Transverse colon (tissue), 4 donors: ENCODE data around the gene TGM1. TPM values are rescaled to one million over a fixed set of nuclear protein-coding genes. Genes with fewer than 3 reads are reported as not detected.
A peak's percentile ranks its signal among the peaks of the same experiment; 100 is the strongest.

Experiments
- DNase-seq: peaks from one replicate; pipeline ENCODE4 v3.0.0-alpha.2; 2019
- H3K27ac ChIP-seq, 4 donors: fragments of 200-600 bp; sonication (generic); 2 replicates each; pipeline ENCODE4 v1.5.1; 2016 to 2018; ENCODE audit warnings: inconsistent platforms in 4 of 4
- H3K27me3 ChIP-seq: fragments of 200-600 bp; sonication (generic); 2 replicates; pipeline ENCODE4 v1.5.1; 2017; ENCODE audit warnings: inconsistent platforms
- H3K36me3 ChIP-seq, 4 donors: fragments of 200-600 bp; sonication (generic); 2 replicates each; pipeline ENCODE4 v1.5.1; 2017 to 2019; ENCODE audit warnings: inconsistent platforms in 4 of 4
- H3K4me1 ChIP-seq, 4 donors: fragments of 200-600 bp; sonication (generic); 2 replicates each; pipeline ENCODE4 v1.5.1; 2017 to 2020; ENCODE audit warnings: inconsistent platforms in 4 of 4
- H3K4me3 ChIP-seq, 4 donors: fragments of 200-600 bp; sonication (generic); 1 replicate in 1 of 4; 2 replicates in 3 of 4; pipeline versions ENCODE4 v1.5.1 to v1.6.1; 2017 to 2019; ENCODE audit warnings: inconsistent platforms in 4 of 4
- H3K9me3 ChIP-seq, 2 donors: fragments of 200-600 bp; sonication (generic); 2 replicates each; pipeline ENCODE4 v1.5.1; 2017 to 2019; ENCODE audit warnings: inconsistent platforms in 2 of 2
- EP300 ChIP-seq: sonication (generic); formaldehyde crosslinking; IDR thresholded peaks from one replicate; pipeline ENCODE4 v1.6.1; 2017; ENCODE audit warnings: antibody characterized with exemption, low read depth
- POLR2A ChIP-seq: fragments of 450-650 bp; IDR thresholded peaks from one replicate; pipeline ENCODE4 v1.6.1; 2016; ENCODE audit warnings: antibody characterized with exemption, mild to moderate bottlenecking, moderate library complexity
- POLR2AphosphoS5 ChIP-seq, 3 donors: sonication (generic); formaldehyde crosslinking; IDR thresholded peaks; one replicate each; pipeline ENCODE4 v1.6.1; 2016; ENCODE audit warnings: antibody characterized with exemption in 3 of 3
- WGBS, 2 donors: methylation state at CpG; one replicate each; pipeline ENCODE4 v1.1.5; 2018; ENCODE audit warnings: low coverage in 1 of 2; 5-methylcytosine and 5-hydroxymethylcytosine counted together
- in situ Hi-C, 4 donors: fragments of 200-750 bp; cut with MboI; loops; one replicate each; pipeline versions ENCODE4 v1.15.0 to v1.15.1; 2017; ENCODE audit warnings: low sequenced_read_pairs in 3 of 4, low pct_ligation_motif_present in 1 of 4, low pct_unique_long_range_greater_than_20kb in 1 of 4
- intact Hi-C: fragments of 100-400 bp; cut with DNase I; formaldehyde crosslinking; loops from one replicate; pipeline ENCODE4 v1.15.1; 2023; ENCODE audit warnings: low total_unique reads
- total RNA-seq, 4 donors: library from RNA; depleted of rRNA; stranded (reverse); fragments of >200 nt; gene quantifications; one replicate each; pipeline ENCODE4 v1.1.0, GENCODE V29; 2016
- TF ChIP-seq, protein P1 (sequence below), 5 experiments: fragments of 200-600 bp in 3 of 5; fragments of 450-650 bp in 2 of 5; sonication (generic) in 3 of 5; IDR thresholded peaks; 1 replicate in 2 of 5; 2 replicates in 3 of 5; pipeline ENCODE4 v1.5.1; 2016 to 2017; ENCODE audit warnings: antibody characterized with exemption in 5 of 5, inconsistent platforms in 3 of 5, mild to moderate bottlenecking in 2 of 5, moderate library complexity in 1 of 5

Gene TGM1
- total RNA-seq, 4 donors from 2014 or later: 1.4 to 96.5 (median 2.2) TPM; not detected in 1

GRCh38 chr14:24232645-24233537 is 30.1 kb downstream of the TGM1 start, which contains the start of gene GMPR2:
Gene GMPR2 (plus strand): TSS chr14:24232929. CDS start chr14:24233254, 325 bp downstream.
- in situ Hi-C loops (loop anchor here in 3 of 4 donors (25.0 kb wide), 1 partner anchor 204 kb away; the partner anchor contains the start of genes CBLN3 (in 3 of the 3), KHNYN (in 3 of the 3) and SDR39U1 (in 3 of the 3)), intact Hi-C loops (loop anchor here (5.0 kb wide), 1 partner anchor 209 kb away; the partner anchor contains the start of gene SDR39U1)
- Histone ChIP-seq H3K27me3 (no peaks in the 10 kb centered on the region), H3K4me1 (peaks cover 16 to 29% (median 23%) of the 10 kb centered on the region in 4 donors), H3K27ac (peak within 1 kb of the TSS; percentile 86 to 96 (median 92)), H3K4me3 (peak within 1 kb of the TSS; percentile 55 to 87 (median 74)), H3K9me3 (no peaks in the 10 kb centered on the region), H3K36me3 (peaks cover 0 to 12% (median 6%) of the 10 kb centered on the region in 4 donors)
- whole genome bisulfite sequencing, 2 donors: 5 to 71% methylated on average over 1 to 38 of the region's 38 CpGs
- TF ChIP-seq POLR2A (peak; percentile 22), POLR2AphosphoS5 (IDR thresholded peaks at IDR 0.05) (peak in 2 of 3 donors; percentile 61 to 62), EP300 (no peak)
- TF ChIP-seq, protein P1, sequence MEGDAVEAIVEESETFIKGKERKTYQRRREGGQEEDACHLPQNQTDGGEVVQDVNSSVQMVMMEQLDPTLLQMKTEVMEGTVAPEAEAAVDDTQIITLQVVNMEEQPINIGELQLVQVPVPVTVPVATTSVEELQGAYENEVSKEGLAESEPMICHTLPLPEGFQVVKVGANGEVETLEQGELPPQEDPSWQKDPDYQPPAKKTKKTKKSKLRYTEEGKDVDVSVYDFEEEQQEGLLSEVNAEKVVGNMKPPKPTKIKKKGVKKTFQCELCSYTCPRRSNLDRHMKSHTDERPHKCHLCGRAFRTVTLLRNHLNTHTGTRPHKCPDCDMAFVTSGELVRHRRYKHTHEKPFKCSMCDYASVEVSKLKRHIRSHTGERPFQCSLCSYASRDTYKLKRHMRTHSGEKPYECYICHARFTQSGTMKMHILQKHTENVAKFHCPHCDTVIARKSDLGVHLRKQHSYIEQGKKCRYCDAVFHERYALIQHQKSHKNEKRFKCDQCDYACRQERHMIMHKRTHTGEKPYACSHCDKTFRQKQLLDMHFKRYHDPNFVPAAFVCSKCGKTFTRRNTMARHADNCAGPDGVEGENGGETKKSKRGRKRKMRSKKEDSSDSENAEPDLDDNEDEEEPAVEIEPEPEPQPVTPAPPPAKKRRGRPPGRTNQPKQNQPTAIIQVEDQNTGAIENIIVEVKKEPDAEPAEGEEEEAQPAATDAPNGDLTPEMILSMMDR (IDR thresholded peaks at IDR 0.05): no peak
- DNase-seq: no peak

DNA sequence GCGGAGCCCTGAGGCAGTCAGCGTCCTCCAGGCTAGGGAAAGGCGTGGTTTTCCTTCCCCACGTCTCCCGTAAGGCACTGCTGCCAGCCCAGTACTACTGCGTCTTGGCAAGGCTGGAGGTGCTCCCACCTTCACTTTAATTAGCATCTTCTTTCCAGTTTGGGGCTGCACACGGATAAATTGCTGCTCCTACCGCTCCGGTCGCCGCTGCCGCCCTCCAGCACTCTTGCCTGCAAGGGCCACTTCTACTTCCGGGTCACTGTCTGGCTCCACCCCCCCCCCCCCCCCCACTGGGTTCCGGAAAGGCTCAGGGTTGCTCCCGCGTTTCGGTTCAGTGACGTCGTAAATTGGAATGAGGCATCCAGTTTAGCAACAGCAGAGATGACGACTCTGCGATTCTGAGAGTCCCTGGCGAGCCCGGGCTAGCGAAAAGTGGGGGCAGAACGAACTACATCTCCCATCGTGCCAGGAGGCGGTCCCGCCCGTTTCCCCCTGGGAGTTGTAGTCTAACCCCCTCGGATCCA is 30.8 kb downstream of the TGM1 start, which contains the start of gene NEDD8:
Gene NEDD8, minus strand, starts transcription at position 247 of the 524 bp plus-strand sequence. Its CDS starts 100 bp downstream, at position 147.
- H3K4me3 ChIP-seq: peak within 1 kb of the TSS; percentile 55 to 87 (median 74)
- in situ Hi-C loops (loop anchor here in 3 of 4 donors (25.0 kb wide), 1 partner anchor 205 kb away; the partner anchor contains the start of genes CBLN3 (in 3 of the 3), KHNYN (in 3 of the 3) and SDR39U1 (in 3 of the 3)), intact Hi-C loops (loop anchor here (5.0 kb wide), 1 partner anchor 210 kb away; the partner anchor contains the start of gene SDR39U1)
- DNase-seq: peak; percentile 93
- WGBS, 2 donors: 0 to 1% methylated on average over 7 to 28 of the region's 30 CpGs
- TF ChIP-seq POLR2AphosphoS5 (IDR thresholded peaks at IDR 0.05) (peak; percentile 60 to 73 (median 61)), EP300 (no peak), POLR2A (peak; percentile 69)
- H3K9me3 ChIP-seq: no peaks in the 10 kb centered on the region
- peak within 1 kb of the TSS; percentile 86 to 96 (median 92) for H3K27ac ChIP-seq
- H3K36me3 ChIP-seq: peaks cover 0 to 14% (median 3%) of the 10 kb centered on the region in 4 donors
- peaks cover 16 to 29% (median 23%) of the 10 kb centered on the region in 4 donors for H3K4me1 ChIP-seq
- H3K27me3 ChIP-seq: no peaks in the 10 kb centered on the region

DNA sequence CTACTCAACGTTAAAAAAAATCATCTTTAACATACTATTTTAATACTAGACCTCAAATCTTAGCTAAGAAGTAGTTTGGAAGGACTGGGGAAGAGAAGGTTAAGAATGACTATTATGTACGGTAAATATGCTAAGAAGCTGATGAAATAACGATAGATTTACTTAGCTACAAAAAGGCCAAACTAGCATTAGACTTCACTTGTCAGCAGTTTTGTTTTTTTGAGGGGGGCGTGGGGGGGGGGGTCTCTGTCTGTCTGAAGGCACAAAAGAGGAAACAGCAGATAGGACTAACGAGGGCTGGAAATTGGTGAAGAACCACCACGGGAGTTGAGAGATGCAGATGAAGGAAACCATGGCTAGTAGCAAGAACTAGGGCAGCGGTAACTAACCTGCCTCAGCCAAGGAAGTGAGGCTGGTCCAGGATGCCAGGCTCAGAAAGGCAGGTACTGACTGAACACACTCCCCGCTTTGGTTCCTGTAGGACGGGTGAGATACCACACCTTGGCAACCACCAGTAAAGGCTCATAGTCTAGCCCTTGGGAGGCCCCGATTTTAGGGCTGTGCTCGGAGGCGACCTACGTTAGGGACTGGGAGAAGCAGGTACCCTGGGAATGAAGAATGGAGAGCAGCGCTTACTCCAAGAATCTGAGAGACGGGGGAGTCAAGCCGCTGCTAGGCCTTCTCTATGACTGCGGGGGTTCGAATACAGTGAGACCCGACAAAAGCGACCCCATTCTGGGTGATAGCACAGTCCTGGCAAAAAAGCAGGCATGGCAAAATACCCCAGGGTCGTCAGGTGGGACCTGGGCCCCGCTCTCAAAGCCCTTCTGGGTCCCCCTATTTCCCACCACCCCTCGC is 31.5 kb downstream of the TGM1 start:
- TF ChIP-seq POLR2A (no peak), EP300 (no peak), POLR2AphosphoS5 (IDR thresholded peaks at IDR 0.05) (no peak)
- TF ChIP-seq, protein P1 (IDR thresholded peaks at IDR 0.05): no peak
- in situ Hi-C loops: loop anchor here in 3 of 4 donors (25.0 kb wide), 1 partner anchor 206 kb away; the partner anchor contains the start of genes CBLN3 (in 3 of the 3), KHNYN (in 3 of the 3) and SDR39U1 (in 3 of the 3)

More for the DNA sequence above, 31.5 kb downstream of the TGM1 start:
- H3K36me3 ChIP-seq: peaks cover 0 to 14% (median 0%) of the 10 kb centered on the region in 4 donors
- H3K27me3 ChIP-seq: no peaks in the 10 kb centered on the region
- H3K4me3 ChIP-seq: peak overlapping the region; percentile 55 to 87 (median 74)
- intact Hi-C loops: loop anchor here (5.0 kb wide), 1 partner anchor 211 kb away; the partner anchor contains the start of gene SDR39U1
- 11 to 13% methylated on average over 11 to 22 of the region's 23 CpGs for WGBS, 2 donors
- no peaks in the 10 kb centered on the region for H3K9me3 ChIP-seq
- DNase-seq: peak; percentile 28
- H3K27ac ChIP-seq: peak overlapping the region; percentile 86 to 96 (median 92)
- H3K4me1 ChIP-seq: peaks cover 16 to 29% (median 23%) of the 10 kb centered on the region in 4 donors
